ENCODE data around the gene MS4A6A.
"Not testable (repeated sequence)": the region's sequence is repeated elsewhere in the genome, so short reads cannot be mapped to it uniquely, and the experiment has no call there.

Gene MS4A6A

DNA sequence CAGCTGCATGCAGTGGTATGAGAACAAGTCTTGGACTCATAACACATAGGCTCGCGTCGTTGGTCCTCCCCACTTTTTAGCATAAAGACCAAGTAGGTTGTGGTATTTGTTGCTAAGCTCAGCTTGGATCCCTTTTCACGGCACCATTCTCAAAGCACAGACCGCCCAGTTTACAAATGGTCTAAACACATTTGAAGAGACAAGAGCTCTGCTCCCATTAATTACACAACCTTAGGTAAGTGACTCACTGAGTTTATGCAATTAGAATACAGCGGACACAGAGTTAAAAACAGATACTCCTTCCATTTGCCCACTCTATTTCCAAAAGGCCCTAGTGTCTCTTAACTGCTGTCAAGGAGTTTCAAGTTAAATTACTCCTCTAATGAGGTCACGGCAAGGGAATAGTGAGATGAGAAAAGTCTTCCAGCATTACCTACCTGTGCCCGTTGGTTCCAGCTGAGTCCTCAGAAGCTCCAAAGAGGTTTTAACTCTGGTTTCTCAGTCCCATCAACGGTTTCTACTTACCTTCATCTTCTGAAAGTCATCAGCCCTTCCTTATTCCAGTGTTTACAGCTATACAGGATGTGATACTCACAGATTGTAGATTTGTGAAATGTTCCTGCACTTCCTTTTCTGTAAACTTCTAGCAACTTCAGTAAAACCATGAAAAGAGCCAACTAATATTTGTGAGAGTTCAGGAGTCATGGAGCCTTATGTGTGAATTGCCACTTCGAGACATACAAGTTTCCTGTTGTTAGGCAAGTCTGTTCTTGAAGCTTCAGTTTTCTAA, at the start of gene MS4A6A:
Gene MS4A6A, minus strand, starts transcription at position 543 of the 790 bp plus-strand sequence. CDS start 1,356 bp downstream, outside the sequence.
- no peak for DNase-seq

DNA sequence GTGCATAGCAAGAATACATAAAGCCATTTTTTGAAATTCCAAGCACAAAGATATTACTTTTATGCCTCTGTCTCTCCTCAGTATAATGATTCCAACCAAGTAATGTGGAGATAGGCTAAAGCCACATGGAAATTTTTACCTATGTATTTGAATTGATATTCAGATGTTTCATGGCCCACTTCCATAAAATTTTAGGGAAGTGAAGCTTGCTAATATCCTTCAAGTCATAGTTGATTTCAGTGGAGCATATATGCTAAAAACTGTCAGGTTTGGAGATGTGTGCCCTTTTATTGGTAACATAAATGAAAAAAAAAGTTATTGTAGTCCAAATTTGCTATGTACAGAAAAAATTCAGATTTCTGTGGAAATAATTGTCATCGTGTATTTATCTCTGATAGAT, 47.8 kb upstream of the MS4A6A start:
- no peak for DNase-seq

- no peak for DNase-seq
Observed at GRCh38 chr11:60222141-60222540, 39.3 kb upstream of the MS4A6A start.

DNA sequence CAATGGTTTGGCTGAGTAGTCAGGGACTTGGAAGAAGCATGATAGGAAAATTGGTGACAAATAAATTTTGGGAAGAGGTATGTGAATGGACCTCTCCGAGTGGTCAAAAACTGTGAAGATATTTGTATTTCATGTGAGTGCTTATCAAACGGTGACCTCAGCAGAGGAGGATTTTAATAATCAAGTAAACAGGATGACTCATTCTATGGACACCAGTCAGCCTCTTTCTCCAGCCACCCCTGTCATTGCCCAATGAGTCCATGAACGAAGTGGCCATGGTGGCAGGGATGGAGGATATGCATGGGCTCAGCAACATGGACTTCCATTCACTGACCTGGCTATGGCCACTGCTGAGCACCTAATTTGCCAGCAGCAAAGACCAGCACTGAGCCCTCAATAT, 38.8 kb upstream of the MS4A6A start:
- no peak for DNase-seq

- no peak for DNase-seq
Observed at GRCh38 chr11:60221181-60221580, 38.3 kb upstream of the MS4A6A start.

GRCh38 chr11:60214386-60214785, 31.5 kb upstream of the MS4A6A start:
- no peak for DNase-seq

DNA sequence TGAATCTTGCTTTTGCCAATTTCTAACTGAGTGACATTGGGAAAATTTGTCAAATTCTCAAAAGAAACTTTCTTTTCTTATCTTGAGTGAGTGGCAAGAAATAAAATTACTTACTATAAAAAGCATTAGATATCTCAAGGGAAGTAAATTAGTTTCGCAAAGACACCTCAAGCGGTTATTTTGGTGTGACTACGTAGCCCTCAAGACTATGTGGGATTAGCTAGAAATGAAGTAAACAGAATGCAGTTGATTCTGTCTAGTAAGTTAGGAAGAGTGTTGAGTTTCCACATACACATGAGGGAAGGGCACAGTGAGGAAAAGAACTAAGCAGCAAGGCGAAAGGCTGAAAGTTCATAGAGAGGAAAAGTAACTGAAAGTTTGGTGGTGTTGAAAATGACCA, 28.3 kb upstream of the MS4A6A start:
- DNase-seq: no peak

- DNase-seq: no peak
Observed at GRCh38 chr11:60209977-60210376, 27.1 kb upstream of the MS4A6A start.

GRCh38 chr11:60208951-60209350, 26.1 kb upstream of the MS4A6A start:
- no peak for DNase-seq

GRCh38 chr11:60208146-60208895, 25.4 kb upstream of the MS4A6A start:
- DNase-seq: no peak

DNA sequence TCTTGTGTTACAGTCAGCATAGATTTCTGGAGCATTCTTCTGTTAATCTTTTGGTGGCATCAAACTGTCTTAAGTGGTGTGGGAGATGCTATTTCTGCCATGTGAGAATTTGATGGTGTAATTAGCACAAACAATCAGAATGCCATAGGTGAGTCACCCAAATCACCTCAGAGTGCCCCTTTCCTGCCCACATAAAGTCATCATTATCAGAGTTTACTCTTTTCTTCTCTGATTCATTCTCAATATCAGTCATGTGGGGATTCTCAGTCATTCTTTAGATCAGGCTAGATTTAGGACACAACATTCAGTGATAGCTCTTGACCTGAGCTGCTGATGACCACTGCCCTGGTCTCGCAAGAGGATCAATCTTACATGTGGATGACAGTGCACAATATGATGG, 23.7 kb upstream of the MS4A6A start:
- DNase-seq: no peak

- no peak for DNase-seq
Observed at GRCh38 chr11:60204922-60205321, 22.0 kb upstream of the MS4A6A start.

DNA sequence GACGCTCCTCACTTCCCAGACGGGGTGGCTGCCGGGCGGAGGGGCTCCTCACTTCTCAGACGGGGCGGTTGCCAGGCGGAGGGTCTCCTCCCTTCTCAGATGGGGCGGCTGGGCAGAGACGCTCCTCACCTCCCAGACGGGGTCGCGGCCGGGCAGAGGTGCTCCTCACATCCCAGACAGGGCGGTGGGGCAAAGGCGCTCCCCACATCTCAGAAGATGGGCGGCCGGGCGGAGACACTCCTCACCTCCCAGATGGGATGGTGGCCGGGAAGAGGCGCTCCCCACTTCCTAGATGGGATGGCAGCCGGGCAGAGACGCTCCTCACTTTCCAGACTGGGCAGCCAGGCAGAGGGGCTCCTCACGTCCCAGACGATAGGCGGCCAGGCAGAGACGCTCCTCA, 18.5 kb upstream of the MS4A6A start:
- not testable (repeated sequence) for DNase-seq

GRCh38 chr11:60197442-60197841, 14.6 kb upstream of the MS4A6A start:
- DNase-seq: no peak

DNA sequence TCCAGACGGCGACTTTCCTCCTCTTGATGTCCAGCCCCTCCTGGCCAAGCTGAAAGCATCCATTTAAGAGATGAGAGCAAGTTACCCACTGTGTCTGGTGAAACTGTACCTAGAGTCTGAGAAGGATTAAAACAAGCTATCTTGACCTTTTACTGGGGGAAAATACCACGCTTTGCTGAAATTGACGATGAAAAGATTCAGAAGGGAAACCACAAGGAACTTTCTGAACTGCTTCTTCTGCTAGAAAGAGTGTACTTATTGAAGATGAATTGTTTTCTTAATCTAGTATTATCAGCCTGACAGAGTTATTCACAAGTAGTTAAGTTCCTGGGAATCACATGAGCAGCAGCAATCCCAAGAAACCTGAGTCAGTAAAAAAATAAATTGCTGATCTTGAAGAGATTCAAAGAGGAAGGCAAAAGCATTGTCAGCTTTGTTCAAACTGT, 13.1 kb upstream of the MS4A6A start:
- DNase-seq: no peak

DNA sequence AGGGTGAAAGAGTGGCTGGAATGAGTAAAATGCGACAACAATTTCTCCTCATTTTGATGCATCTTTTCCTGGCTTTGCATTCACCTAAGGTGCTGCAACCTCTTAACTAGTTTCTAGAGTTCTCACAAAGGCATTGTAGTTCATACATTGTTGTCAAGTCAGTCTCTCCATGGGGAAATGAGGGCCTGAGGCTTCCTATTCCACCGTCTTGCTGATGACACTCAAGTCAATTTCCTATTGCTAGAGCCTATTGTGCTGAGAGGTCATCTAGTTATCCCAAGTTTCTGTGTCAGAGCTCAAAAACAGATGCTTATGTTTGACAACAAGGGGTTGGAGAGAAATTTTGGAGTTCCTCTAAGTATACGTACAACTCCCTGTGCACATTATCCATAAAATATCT, 11.6 kb upstream of the MS4A6A start:
- DNase-seq: no peak

DNA sequence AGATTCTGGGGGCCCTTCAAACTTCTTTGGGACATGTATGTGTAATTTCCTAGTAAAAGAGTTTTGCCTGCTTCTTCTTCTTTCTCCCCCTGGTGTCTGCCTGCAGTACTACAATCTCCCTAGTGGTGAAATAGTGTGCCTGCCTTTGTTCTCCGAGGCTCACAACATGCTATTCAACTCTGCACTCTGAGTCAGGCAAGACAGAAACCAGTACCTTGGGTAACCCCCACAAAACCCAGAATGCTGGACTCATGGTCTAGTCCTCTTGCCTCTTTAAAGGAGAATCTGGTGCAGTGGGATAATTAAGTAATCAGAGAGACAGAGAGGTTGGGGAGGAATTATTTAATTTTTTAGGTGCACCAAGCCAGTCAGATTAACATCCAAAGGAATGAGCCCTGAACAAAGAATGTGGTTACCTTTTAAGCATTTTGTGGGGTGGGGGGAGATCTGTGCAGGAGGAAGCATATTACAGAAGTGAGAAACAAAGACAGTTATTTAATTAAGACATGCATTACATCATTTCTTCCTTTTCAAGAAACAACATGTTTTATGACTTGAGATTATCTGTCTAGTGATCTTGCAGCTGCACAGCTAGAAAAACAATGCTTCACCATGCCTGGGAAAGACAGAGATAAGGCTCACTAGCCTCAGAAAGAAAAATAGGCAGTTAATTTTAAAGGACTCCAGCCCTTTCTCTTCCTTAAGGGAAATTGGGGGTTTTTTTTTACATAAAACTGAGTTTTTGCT, 11.0 kb upstream of the MS4A6A start:
- DNase-seq: no peak

DNA sequence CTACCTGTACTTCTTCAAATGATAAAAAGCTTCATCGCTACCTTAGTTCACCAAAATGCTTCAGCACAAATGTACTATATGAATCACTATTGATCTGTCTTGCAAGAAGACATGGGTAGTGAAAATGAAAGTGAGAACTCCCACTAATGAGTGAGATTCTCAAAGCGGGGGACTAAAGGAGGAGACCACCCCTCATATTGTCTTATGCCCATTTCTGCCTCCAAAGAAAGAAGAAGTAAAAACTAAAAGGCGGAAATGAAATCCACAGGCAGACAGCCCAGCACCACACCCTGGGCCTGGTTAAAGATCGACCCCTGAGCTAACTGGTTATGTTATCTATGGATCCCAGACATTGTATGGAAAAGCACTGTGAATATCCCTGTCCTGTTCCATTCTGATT, 9.7 kb upstream of the MS4A6A start:
- DNase-seq: not testable (repeated sequence)

GRCh38 chr11:60188481-60188880, 5.6 kb upstream of the MS4A6A start:
- not testable (repeated sequence) for DNase-seq

DNA sequence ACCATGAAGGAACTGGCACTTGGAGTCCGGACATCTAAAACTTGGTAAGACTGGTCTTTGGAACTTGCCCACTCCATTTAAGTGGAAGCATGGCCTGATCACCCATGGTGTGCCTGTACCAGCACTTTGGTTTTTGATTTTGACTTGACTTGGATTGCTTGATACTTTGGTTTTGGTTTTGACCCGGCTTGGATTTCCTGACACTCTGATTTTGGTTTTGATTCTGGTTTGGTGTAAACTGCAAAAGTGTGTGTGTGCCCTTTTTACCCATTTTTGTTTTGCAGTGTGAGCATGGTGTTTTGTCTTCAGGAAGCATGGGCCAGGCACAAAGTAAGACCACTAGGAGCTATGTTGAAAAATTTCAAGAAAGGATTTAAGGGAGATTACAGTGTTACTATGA, 3.2 kb upstream of the MS4A6A start:
- not testable (repeated sequence) for DNase-seq

DNA sequence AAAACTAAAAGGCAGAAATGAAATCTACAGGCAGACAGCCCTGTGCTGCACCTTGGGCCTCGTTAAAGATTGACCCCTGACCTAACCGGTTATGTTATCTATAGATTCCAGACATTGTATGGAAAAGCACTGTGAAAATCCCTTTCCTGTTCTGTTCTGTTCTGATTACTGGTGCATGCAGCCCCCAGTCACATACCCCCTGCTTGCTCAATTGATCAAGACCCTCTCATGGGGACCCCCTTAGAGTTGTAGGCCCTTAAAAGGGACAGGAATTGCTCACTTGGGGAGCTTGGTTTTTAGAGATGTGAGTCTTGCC, 2.6 kb upstream of the MS4A6A start:
- not testable (repeated sequence) for DNase-seq

DNA sequence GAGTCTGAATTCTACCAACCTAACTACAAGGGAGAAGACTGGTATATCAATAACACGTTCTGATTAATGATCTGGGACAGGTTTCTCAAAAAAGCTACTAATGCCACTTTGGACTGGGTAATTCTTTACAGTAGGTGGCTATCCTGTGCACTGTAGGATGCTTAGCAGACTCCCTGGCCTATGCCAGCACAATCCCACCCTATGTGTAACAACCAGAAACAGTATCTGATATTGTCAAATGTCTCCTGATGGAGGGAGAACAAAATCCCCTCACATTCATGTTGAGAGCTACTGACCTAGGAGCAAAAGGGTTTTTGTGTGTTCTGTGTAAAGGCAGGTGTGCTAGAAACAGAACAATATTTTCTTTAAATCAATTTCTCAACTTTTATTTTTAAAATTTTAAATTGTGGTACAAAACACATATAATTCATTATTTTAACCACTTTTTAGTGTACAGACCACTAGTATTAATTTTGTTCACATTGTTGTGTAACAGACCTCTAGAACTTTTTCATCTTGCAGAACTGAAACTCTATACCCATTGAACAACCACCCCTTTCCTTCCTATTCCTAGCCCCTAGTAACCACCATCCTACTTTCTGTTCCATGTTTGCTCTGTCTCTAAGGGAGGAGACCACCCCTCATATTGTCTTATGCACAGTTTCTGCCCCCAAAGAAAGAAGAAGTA, 2.1 kb upstream of the MS4A6A start:
- DNase-seq: no peak

GRCh38 chr11:60183591-60184205, 815 bp upstream of the MS4A6A start:
- DNase-seq: no peak
